NB4 (cell line): ENCODE measurements around the gene KRTAP10-8.

Source experiments
- POLR2A ChIP-seq: IDR thresholded peaks from 2 replicates; pipeline ENCODE4 v1.6.1; 2011; ENCODE audit warnings: mild to moderate bottlenecking; ENCODE audit not compliant: insufficient read length; ENCODE audit errors: extremely low read depth
- TF ChIP-seq, protein P1 (sequence below): IDR thresholded peaks from one replicate; pipeline ENCODE4 v1.5.1; 2012; ENCODE audit warnings: low read depth, low read length

DNA sequence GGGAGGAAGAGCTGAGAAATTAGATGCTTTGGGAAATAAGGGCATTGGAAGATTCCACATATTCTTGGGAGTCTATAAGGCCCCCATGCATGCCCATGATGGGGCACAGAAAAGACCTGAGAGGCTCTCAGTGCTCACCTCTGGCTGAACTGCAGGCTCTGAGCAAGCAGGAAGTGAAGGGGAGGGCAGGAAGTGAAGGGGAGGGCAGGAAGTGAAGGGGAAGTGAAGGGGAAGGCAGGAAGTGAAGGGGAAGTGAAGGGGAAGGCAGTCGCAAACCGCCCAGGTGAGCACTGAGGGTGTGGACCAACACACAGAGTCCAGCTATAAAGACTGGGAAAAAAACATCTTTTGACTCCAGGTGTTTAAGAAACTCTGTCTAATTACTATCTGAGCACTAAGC is 18.6 kb downstream of the KRTAP10-8 start:
- TF ChIP-seq POLR2A, result no peak
- TF ChIP-seq, protein P1, sequence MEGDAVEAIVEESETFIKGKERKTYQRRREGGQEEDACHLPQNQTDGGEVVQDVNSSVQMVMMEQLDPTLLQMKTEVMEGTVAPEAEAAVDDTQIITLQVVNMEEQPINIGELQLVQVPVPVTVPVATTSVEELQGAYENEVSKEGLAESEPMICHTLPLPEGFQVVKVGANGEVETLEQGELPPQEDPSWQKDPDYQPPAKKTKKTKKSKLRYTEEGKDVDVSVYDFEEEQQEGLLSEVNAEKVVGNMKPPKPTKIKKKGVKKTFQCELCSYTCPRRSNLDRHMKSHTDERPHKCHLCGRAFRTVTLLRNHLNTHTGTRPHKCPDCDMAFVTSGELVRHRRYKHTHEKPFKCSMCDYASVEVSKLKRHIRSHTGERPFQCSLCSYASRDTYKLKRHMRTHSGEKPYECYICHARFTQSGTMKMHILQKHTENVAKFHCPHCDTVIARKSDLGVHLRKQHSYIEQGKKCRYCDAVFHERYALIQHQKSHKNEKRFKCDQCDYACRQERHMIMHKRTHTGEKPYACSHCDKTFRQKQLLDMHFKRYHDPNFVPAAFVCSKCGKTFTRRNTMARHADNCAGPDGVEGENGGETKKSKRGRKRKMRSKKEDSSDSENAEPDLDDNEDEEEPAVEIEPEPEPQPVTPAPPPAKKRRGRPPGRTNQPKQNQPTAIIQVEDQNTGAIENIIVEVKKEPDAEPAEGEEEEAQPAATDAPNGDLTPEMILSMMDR, result no peak
